Measurements from ENCODE around the gene BAG1.

DNA sequence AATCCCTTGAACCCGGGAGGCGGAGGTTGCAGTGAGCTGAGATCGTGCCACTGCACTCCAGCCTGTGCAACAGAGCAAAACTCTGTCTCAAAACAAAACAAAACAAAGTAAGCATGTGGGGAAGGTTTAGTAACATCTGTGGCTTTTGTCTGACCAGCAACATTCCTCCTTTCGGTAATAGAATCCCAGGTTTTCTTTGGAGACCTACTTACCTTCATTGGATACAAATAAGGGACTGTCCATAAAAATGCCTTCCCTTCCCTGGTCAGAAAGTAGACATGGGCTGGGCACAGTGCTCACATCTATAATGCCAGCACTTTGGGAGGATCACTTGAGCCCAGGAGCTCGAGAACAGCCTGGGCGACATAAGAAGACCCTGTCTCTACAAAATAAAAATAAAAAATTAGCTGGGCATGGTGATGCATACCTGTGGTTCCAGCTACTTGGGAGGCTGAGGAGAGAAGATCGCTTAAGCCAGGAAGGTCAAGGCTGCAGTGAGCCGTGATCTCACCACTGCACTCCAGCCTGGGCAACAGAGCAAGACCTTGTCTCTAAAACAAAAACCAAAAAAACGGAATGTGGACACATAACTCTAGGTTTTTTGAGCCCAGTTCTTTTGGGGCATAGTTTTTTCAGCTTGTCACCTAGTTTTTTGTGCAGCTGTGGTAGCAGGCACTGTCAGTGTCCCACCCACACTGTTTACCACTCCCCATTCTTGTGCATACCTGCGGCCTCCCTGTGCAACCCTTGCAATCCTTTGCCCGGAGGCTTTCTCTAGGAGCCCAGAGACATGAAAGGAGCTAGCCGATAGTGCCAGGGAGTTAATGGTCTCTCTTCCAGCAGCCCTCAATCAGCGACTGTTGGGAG is 33.5 kb downstream of the BAG1 start:
- TF ChIP-seq, protein P1, sequence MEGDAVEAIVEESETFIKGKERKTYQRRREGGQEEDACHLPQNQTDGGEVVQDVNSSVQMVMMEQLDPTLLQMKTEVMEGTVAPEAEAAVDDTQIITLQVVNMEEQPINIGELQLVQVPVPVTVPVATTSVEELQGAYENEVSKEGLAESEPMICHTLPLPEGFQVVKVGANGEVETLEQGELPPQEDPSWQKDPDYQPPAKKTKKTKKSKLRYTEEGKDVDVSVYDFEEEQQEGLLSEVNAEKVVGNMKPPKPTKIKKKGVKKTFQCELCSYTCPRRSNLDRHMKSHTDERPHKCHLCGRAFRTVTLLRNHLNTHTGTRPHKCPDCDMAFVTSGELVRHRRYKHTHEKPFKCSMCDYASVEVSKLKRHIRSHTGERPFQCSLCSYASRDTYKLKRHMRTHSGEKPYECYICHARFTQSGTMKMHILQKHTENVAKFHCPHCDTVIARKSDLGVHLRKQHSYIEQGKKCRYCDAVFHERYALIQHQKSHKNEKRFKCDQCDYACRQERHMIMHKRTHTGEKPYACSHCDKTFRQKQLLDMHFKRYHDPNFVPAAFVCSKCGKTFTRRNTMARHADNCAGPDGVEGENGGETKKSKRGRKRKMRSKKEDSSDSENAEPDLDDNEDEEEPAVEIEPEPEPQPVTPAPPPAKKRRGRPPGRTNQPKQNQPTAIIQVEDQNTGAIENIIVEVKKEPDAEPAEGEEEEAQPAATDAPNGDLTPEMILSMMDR (IDR thresholded peaks at IDR 0.05; ENCODE audit: low read depth, low read length, poor library complexity, severe bottlenecking): no peak
- TF ChIP-seq EZH2phosphoT487 (IDR thresholded peaks at IDR 0.05; ENCODE audit: borderline replicate concordance, low read length): no peak
